GM23248 (cell line): Measurements from ENCODE around the gene FGF1.

Experiments
- EZH2 ChIP-seq: fragments of 200-600 bp; sonication (generic); IDR thresholded peaks from 2 replicates; pipeline ENCODE4 v1.6.1; 2018; ENCODE audit warnings: antibody characterized with exemption, mild to moderate bottlenecking; ENCODE audit not compliant: insufficient read depth, poor library complexity, severe bottlenecking
- EZH2phosphoT487 ChIP-seq: fragments of 200-600 bp; sonication (generic); IDR thresholded peaks from 2 replicates; pipeline ENCODE4 v1.6.1; 2018; ENCODE audit warnings: antibody characterized with exemption, moderate library complexity, mild to moderate bottlenecking, low read depth; ENCODE audit not compliant: insufficient read depth

DNA sequence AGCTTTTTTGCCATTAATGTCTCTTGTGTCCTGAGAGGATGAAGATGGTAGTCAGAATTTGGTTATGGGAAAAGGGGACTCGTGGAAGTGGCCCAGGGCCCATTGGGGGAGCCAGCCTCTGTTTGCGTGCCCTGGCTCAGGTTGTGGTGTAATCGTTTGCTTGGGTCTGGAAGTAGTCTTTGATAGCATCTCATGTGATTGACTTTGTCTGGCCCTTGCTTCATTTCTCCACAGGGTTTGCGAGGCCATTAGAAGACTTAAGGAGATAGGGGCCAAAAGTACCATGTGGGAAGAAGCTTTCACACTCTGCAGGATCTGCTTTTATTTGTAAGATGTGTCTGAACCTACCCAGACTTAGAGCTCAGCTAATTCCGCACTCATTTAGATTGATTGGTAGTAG, 114.5 kb downstream of the FGF1 start:
- no peak for TF ChIP-seq EZH2phosphoT487
- no peak for TF ChIP-seq EZH2
